Body of pancreas (tissue), 4 donors: Measurements from ENCODE around the gene MCF2L2. TPM values are rescaled to one million over a fixed set of nuclear protein-coding genes. Genes with fewer than 3 reads are reported as not detected.

ENCODE experiments used
- ATAC-seq: fragments of 150-250 bp; one replicate; pipeline ENCODE4 v1.9.1; 2016
- DNase-seq, 4 donors: peaks; one replicate each; pipeline ENCODE4 v3.0.0-alpha.2; 2019
- H3K27ac ChIP-seq, 4 donors: fragments of 200-600 bp; sonication (generic); 1 replicate in 3 of 4; 2 replicates in 1 of 4; pipeline versions ENCODE4 v1.5.1 to v1.6.1; 2016 to 2019; ENCODE audit warnings: mild to moderate bottlenecking in 1 of 4, mixed read lengths in 1 of 4, moderate library complexity in 1 of 4
- H3K27me3 ChIP-seq, 2 donors: fragments of 200-600 bp; sonication (generic); one replicate each; pipeline ENCODE4 v1.6.0; 2016; ENCODE audit warnings: mild to moderate bottlenecking in 1 of 2
- H3K36me3 ChIP-seq, 2 donors: fragments of 200-600 bp; sonication (generic); replicated peaks in 1 of 2; 2 replicates each; pipeline ENCODE4 v1.5.1; 2016; ENCODE audit warnings: low read depth in 2 of 2; ENCODE audit not compliant: insufficient read depth in 1 of 2
- H3K4me1 ChIP-seq: fragments of 200-600 bp; sonication (generic); one replicate; pipeline ENCODE4 v1.6.0; 2016
- H3K4me3 ChIP-seq, 2 donors: fragments of 200-600 bp; sonication (generic); 1 replicate in 1 of 2; 2 replicates in 1 of 2; pipeline ENCODE4 v1.5.1; 2016 to 2019
- H3K9me3 ChIP-seq, 3 donors: fragments of 200-600 bp; sonication (generic); 1 replicate in 2 of 3; 2 replicates in 1 of 3; pipeline ENCODE4 v1.5.1; 2016
- CTCF ChIP-seq, 7 experiments: fragments of 450-650 bp in 4 of 7; fragments of 200-600 bp in 3 of 7; sonication (generic) in 3 of 7; IDR thresholded peaks; one replicate each; pipeline ENCODE4 v1.5.1; 2016 to 2019; ENCODE audit warnings: antibody characterized with exemption in 7 of 7
- POLR2A ChIP-seq, 3 donors: fragments of 450-650 bp; IDR thresholded peaks; one replicate each; pipeline ENCODE4 v1.6.1; 2016; ENCODE audit warnings: antibody characterized with exemption in 3 of 3, mild to moderate bottlenecking in 2 of 3
- WGBS, 2 donors: methylation state at CpG; one replicate each; pipeline ENCODE4 v1.1.5; 2017; 5-methylcytosine and 5-hydroxymethylcytosine counted together
- intact Hi-C: fragments of 100-400 bp; cut with DNase I; formaldehyde crosslinking; loops from one replicate; pipeline ENCODE4 v1.15.1; 2023
- total RNA-seq, 2 donors: library from RNA; depleted of rRNA; stranded (reverse); fragments of >200 nt; gene quantifications; one replicate each; pipeline ENCODE4 v1.1.0, GENCODE V29; 2016

Gene MCF2L2
- total RNA-seq, 2 donors from 2014 or later: 0.26 TPM; not detected in 1

- peaks cover 0 to 2% of the 10 kb centered on the region in 2 donors for H3K36me3 ChIP-seq
- no peak overlapping the region for H3K4me3 ChIP-seq
- H3K27ac ChIP-seq: peak overlapping the region in 1 of 4 donors; percentile 4
- no peaks in the 10 kb centered on the region for H3K9me3 ChIP-seq
- peaks cover 20% of the 10 kb centered on the region for H3K4me1 ChIP-seq
- WGBS, 2 donors: 11 to 13% methylated on average over 4 of the region's 4 CpGs
- peak in 2 of 4 donors; percentile 11 to 30 for DNase-seq
- intact Hi-C loops: no loop called here
- no peak for ATAC-seq
- no peak for TF ChIP-seq CTCF (IDR thresholded peaks at IDR 0.05)
- TF ChIP-seq POLR2A (IDR thresholded peaks at IDR 0.05): no peak
- no peaks in the 10 kb centered on the region for H3K27me3 ChIP-seq
Observed at GRCh38 chr3:183449391-183449790, 21.0 kb upstream of the MCF2L2 start.

- ATAC-seq: no peak
- DNase-seq: no peak
- Histone ChIP-seq H3K9me3 (no peaks in the 10 kb centered on the region), H3K36me3 (peaks cover 0 to 2% of the 10 kb centered on the region in 2 donors), H3K27ac (peak overlapping the region in 2 of 4 donors; percentile 79), H3K27me3 (no peaks in the 10 kb centered on the region), H3K4me1 (peaks cover 20% of the 10 kb centered on the region), H3K4me3 (no peak overlapping the region)
- WGBS, 2 donors: 17 to 23% methylated on average over 3 of the region's 3 CpGs
- intact Hi-C loops: no loop called here
- no peak for TF ChIP-seq POLR2A (IDR thresholded peaks at IDR 0.05)
- no peak for TF ChIP-seq CTCF (IDR thresholded peaks at IDR 0.05)
Observed at GRCh38 chr3:183448369-183449128, 20.1 kb upstream of the MCF2L2 start.

GRCh38 chr3:183447206-183448001 is 19.0 kb upstream of the MCF2L2 start:
- peak overlapping the region; percentile 42 to 81 (median 79) for H3K27ac ChIP-seq
- WGBS, 2 donors: 1% methylated on average over 33 to 52 of the region's 54 CpGs
- peaks cover 20% of the 10 kb centered on the region for H3K4me1 ChIP-seq
- peak overlapping the region; percentile 53 to 61 for H3K4me3 ChIP-seq
- DNase-seq: peak; percentile 86 to 93 (median 91)
- TF ChIP-seq CTCF (IDR thresholded peaks at IDR 0.05): no peak
- TF ChIP-seq POLR2A (IDR thresholded peaks at IDR 0.05): peak; percentile 62 to 92 (median 90)
- no peaks in the 10 kb centered on the region for H3K27me3 ChIP-seq
- ATAC-seq: peak; percentile 94
- H3K36me3 ChIP-seq: peaks cover 0 to 2% of the 10 kb centered on the region in 2 donors
- intact Hi-C loops: no loop called here
- H3K9me3 ChIP-seq: no peaks in the 10 kb centered on the region

GRCh38 chr3:183446838-183447205 is 18.4 kb upstream of the MCF2L2 start:
- DNase-seq (no peak), ATAC-seq (no peak)
- Histone ChIP-seq H3K4me3 (peak overlapping the region; percentile 53 to 61), H3K4me1 (peaks cover 20% of the 10 kb centered on the region), H3K27ac (peak overlapping the region in 3 of 4 donors; percentile 79 to 81 (median 79)), H3K36me3 (no peaks in the 10 kb centered on the region), H3K27me3 (no peaks in the 10 kb centered on the region), H3K9me3 (no peaks in the 10 kb centered on the region)
- WGBS, 2 donors: 96 to 100% methylated on average over 2 of the region's 2 CpGs
- TF ChIP-seq POLR2A (IDR thresholded peaks at IDR 0.05): no peak
- TF ChIP-seq CTCF (IDR thresholded peaks at IDR 0.05): no peak
- intact Hi-C loops: no loop called here
